Measurements from ENCODE around the gene EPC2.

- TF ChIP-seq EZH2 (IDR thresholded peaks at IDR 0.05; ENCODE audit: borderline replicate concordance, control insufficient read depth, low read depth, low read length) (no peak), MYC (IDR thresholded peaks at IDR 0.05; ENCODE audit: insufficient read depth, insufficient read length, insufficient replicate concordance, low read length, severe bottlenecking) (no peak), CTCF (IDR thresholded peaks at IDR 0.05 in 2 of 3, conservative IDR thresholded peaks at IDR 0.05 in 1 of 3; ENCODE audit: control insufficient read depth in 2 of 3, extremely low read depth in 1 of 3, insufficient read depth in 1 of 3, low read depth in 3 of 3, low read length in 3 of 3) (no peak), CREM (IDR thresholded peaks at IDR 0.05; ENCODE audit: low read depth) (no peak), TBL1XR1 (IDR thresholded peaks at IDR 0.05; ENCODE audit: low read depth, low read length) (no peak), POLR2A (IDR thresholded peaks at IDR 0.05; ENCODE audit: low read depth, low read length) (no peak), POLR2AphosphoS5 (IDR thresholded peaks at IDR 0.05; ENCODE audit: low read length) (no peak), EP300 (IDR thresholded peaks at IDR 0.05; ENCODE audit: borderline replicate concordance in 1 of 2, control insufficient read depth in 1 of 2, low read depth in 2 of 2, low read length in 2 of 2) (no peak)
These were observed 81.7 kb downstream of the EPC2 start for GRCh38 chr2:148726228-148726627.
